ENCODE measurements around the gene PTN. TPM values are rescaled to one million over a fixed set of nuclear protein-coding genes. Genes with fewer than 3 reads are reported as not detected.
"Not testable (repeated sequence)": the region's sequence is repeated elsewhere in the genome, so short reads cannot be mapped to it uniquely, and the experiment has no call there.

Gene PTN
- total RNA-seq, 1 donor from 2014 or later, result 154 TPM

GRCh38 chr7:137269240-137269639 lies 74.3 kb downstream of the PTN start:
- no peak for FAIRE-seq

GRCh38 chr7:137268001-137268865 lies 75.3 kb downstream of the PTN start:
- DNase-seq (ENCODE audit: low spot score in 2 of 2); FAIRE-seq: not testable (repeated sequence)

More at GRCh38 chr7:137269240-137269639, 74.3 kb downstream of the PTN start:
- no peak for DNase-seq (ENCODE audit: low spot score in 2 of 2)

DNA sequence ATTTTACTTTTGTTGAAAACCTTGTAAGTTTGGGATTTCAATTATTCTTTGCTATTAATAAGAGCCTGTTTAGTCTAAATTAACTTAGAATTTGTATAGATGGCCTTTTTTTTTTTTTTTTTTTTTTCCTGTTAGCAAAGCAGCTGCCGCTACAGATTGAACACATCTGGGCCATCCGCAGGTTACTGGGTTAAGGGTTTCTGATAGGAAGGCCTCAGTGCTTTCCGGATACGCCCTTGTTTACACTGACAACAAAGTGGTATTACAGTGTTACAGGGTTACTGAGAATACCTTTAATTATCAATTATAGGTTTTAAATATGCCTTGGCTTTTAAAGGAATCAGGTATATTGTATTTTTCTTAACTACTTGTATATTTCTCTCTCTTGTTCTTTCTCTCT lies 76.8 kb downstream of the PTN start:
- no peak for FAIRE-seq

GRCh38 chr7:137265480-137265879 lies 78.1 kb downstream of the PTN start:
- not testable (repeated sequence) for FAIRE-seq; DNase-seq (ENCODE audit: low spot score in 2 of 2)

More for the DNA sequence above, 76.8 kb downstream of the PTN start:
- no peak for DNase-seq (ENCODE audit: low spot score in 2 of 2)

DNA sequence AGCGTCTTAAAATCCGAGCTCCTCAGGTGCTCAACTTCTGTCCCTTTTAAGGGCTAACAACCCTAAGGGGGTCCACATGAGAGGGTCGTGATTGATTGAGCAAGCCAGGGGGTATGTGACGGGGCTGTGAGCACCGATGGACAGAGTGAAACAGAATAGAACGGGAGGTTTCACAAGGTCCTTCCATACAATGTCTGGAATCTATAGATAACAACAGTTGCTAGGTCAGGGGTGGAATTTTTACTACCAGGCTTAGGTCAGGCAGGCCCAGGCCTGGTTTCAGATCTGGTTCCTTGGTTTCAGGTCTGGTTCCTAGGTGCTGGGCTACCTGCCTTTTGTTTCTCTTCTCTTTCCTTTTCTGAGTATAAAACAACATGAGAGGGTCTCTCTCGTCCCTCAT lies 80.9 kb downstream of the PTN start:
- no peak for FAIRE-seq

GRCh38 chr7:137258552-137258951 lies 85.0 kb downstream of the PTN start:
- DNase-seq (ENCODE audit: low spot score in 2 of 2), result no peak
- FAIRE-seq, result no peak

More for the DNA sequence above, 80.9 kb downstream of the PTN start:
- no peak for DNase-seq (ENCODE audit: low spot score in 2 of 2)

DNA sequence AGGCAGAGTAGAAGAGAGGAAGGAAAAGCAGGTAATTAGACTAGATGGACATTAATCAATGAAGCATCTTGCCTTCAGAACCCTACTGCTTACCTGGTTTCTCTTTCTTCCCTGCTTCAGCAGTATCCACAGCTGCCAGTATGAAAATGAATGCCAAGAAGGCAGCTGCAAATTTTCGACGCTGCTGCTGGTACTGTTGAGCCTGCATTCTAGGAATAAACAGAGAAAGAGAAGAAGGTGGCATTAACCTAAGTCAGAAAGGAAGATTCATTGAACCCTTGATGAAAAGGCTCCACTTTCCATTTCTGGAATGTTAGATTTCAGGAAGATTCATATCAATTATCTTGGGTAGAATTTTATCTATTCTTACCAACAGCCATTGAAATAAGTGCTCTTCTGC lies 88.8 kb downstream of the PTN start:
- no peak for FAIRE-seq
- no peak for DNase-seq (ENCODE audit: low spot score in 2 of 2)

- no peak for DNase-seq (ENCODE audit: low spot score in 2 of 2)
- FAIRE-seq, result peak; percentile 52
Observed at GRCh38 chr7:137245890-137246289, 97.6 kb downstream of the PTN start.

DNA sequence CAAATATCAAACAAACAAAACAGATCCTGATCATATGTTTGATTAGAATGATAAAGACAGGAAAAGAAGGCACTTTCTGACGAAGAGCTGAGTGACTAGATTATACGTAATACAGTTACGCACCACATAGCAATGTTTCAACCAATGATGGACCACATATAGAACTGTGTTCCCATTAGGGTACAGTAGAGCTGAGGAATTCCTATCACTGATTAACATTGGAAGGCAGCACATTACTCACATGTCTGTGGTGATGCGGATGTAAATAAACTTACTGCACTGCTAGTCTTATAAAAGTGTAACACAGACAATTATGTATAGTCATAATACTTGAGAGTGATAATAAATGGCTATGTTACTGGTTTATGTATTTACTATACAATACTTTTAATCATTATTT lies 98.3 kb downstream of the PTN start:
- FAIRE-seq, result no peak
- DNase-seq (ENCODE audit: low spot score in 2 of 2), result no peak

DNA sequence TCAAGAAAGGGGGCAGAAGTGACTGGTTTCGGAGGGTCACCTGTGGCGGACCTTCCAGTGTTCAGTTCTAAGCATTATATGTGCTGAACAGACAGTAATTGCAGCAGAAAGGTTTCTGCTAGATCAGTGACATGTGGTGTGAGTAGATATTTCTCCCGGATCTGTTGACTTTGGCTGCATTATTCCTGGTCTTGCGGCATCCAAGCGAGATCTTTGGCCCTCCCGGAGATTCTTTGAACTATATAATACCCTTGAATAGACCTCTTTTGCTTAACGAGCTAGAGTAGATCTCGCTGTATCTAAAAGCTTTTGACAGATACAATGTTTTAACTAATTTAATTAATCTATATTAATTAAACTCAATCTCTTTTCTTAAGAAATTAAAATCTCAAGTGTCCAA lies 99.8 kb downstream of the PTN start:
- DNase-seq (ENCODE audit: low spot score in 2 of 2), result no peak
- no peak for FAIRE-seq

GRCh38 chr7:137242616-137243015 lies 100.9 kb downstream of the PTN start:
- FAIRE-seq, result no peak

DNA sequence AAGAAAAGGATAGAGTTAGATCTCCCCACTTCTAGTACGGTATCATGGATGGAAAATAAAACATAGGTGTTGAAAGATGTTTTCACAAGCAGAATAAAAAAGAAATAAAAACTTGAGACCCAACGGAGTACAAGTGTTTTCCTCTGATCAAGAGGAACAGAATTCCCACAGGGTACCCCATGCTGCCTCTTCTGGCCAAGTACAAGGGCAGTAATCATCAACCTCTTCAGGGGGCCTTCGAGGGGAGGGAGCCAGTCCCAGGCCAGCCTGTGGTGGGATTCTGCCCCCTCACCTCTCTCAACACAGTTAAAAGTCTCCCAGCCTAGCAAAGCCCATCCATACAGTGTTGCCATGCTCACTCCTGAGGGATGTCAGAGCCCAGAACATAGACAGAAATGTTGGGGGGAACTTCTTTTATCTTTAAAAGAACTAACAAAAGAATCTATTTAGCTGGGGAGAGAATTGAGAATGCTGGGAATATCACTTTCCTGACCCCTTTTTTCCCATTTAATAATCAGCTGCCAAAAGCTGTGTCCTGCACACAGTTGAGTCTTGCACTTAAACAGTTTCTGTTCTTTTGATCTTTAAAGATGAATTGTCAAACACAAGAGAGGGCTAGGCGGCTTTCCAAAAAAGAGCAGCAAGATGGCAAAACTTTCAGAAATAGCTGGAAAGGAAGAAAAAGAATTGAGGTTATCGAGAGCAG lies 101.7 kb downstream of the PTN start:
- no peak for DNase-seq (ENCODE audit: low spot score in 2 of 2)
- no peak for FAIRE-seq

More at GRCh38 chr7:137242616-137243015, 100.9 kb downstream of the PTN start:
- no peak for DNase-seq (ENCODE audit: low spot score in 2 of 2)

DNA sequence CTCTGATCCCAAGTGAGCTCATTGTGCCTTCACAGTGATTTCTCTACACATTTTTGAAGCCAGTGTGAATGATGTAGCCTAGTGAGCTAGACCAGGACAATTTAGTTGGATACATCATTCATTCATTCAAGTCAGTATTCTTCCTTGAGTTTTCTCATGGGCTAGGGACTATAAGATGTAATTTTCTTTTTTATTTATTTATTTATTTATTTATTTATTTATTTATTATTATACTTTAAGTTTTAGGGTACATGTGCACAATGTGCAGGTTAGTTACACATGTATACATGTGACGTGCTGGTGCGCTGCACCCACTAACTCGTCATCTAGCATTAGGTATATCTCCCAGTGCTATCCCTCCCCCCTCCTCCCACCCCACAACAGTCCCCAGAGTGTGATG lies 104.3 kb downstream of the PTN start:
- not testable (repeated sequence) for FAIRE-seq; DNase-seq (ENCODE audit: low spot score in 2 of 2)

DNA sequence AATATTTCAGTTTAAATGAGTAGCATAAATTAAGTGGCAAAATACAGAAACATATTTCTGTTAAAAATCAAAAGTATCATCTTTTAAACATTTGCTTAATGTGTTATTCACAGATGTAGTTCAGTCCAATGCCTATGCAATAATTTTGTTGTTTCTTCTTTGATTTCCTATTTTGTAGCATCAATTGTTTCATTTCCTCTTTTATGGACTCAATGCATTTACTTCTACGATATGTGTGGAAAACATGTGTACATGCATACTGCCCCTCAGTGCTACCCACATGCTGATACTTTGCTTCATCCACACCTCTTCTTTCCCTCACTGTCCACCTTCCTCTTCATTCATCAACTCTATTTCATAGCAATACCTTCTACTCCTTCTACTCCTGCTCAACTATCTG lies 108.1 kb downstream of the PTN start:
- no peak for DNase-seq (ENCODE audit: low spot score in 2 of 2)
- FAIRE-seq, result no peak

GRCh38 chr7:137231167-137231566 lies 112.4 kb downstream of the PTN start:
- DNase-seq (ENCODE audit: low spot score in 2 of 2) (no peak), FAIRE-seq (no peak)

GRCh38 chr7:137221467-137221866 lies 122.1 kb downstream of the PTN start:
- no peak for FAIRE-seq
- no peak for DNase-seq (ENCODE audit: low spot score in 2 of 2)

DNA sequence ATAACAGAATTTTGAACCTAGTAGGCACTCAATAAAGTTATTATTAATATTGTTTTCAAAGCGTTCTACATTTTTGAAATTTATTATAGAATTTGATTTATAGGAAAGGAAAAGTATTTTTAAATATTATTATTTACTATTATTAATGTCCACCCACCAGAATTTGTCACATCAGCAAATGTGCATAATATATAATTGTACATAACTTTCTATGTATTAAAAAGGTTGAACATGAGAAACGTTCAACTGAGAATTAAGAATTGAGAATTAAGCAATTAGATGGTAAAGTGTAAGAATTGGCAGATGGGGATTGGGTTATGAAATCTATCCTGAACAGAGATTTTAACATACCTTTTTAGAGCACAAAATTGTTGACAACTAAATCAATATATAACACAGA lies 129.8 kb downstream of the PTN start:
- FAIRE-seq (peak; percentile 42), DNase-seq (ENCODE audit: low spot score in 2 of 2) (no peak)

DNA sequence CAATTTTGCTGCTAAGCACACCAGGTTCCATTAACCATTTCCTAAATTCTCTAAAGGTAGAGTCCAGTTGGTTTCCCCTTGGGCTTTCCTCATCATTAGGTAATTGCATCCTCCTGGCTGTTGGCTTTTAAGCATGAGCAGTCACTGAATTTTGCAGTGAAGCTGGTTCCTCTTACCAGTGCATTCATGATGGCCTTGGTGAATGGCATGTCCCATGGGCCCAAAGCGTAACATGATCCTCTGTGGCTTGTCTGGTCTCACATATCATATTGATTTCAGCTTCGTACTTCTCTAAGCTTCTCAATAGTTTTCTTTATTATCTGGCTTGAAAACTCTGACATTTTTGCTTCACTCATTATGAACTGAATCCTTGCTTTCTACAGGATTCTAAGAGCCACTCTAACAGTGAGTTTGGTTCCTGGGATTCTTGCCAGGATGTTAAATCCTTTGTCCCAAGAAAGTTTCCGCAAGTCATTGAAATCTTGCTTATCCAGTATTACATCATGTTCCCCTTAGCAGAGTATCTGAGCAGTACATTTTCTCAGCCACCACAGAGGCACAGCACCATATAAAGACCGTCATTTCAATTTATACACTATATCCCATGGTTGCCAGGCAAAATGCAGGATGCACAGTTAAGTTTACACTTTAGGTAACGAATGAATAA lies 134.2 kb downstream of the PTN start:
- DNase-seq (ENCODE audit: low spot score in 2 of 2), result no peak
- FAIRE-seq, result no peak

DNA sequence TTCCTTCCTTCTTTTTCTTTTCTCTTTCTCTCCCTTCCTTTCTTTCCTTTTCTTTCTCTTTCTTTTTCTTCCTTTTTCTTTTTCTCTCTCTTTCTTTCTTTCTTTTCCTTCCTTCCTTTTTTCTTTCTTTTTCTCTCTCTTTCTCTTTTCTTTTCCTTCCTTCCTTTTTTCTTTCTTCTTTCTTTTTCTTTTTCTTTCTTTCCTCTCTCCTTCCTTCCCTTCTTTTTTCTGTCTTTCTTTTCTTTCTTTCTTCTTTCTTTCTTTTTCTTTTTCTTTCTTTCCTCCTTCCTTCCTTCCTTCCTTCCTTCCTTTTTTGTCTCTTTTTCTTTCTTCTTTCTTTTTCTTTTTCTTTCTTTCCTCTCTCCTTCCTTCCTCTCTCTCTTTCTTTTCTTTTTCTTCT lies 136.8 kb downstream of the PTN start:
- DNase-seq (ENCODE audit: low spot score in 2 of 2) (no peak), FAIRE-seq (no peak)

DNA sequence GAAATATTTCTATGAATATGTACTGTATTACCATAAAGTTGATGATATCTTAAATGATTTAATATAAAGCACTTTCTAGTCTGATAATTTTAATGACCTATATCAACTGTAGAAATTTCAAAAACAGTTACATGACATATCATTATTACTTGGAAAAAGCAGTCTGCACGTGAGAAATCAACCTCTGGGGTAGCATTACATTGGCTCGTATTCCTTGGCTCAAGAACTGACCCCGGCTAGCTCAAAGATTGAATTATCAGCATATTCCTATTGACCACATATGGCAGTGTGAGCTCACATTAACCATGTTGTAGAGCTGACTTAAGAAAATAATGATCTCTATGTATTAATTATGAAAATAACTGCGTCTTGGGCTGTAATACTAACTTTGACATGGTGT lies 139.3 kb downstream of the PTN start:
- DNase-seq (ENCODE audit: low spot score in 2 of 2), result no peak
- no peak for FAIRE-seq

DNA sequence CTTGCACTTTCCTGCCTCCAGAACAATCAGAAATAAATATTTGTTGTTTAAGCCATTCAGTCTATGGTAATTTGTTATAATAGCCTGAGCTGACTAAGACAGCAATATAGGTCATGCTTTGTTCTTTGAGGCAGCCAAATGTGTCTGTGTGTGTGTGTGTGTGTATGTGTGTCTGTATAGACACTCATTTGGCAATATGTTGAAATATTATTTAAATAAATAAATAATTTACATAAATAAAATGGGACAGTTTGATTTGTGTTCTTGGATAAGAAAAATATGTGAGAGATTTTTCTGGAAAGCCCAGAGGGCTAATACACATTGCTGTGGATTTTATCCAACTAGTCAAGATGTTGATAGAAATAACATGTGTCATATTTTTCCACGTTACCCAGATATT lies 140.2 kb downstream of the PTN start:
- DNase-seq (ENCODE audit: low spot score in 2 of 2) (no peak), FAIRE-seq (no peak)
